Testis (tissue), 2 donors: ENCODE measurements around the gene MMP28.

Experiments used
- CTCF ChIP-seq, 3 experiments: fragments of 450-650 bp in 2 of 3; fragments of 200-600 bp in 1 of 3; sonication (generic) in 1 of 3; IDR thresholded peaks; one replicate each; pipeline ENCODE4 v1.5.1; 2016 to 2019; ENCODE audit warnings: antibody characterized with exemption in 3 of 3, mild to moderate bottlenecking in 2 of 3, moderate library complexity in 1 of 3
- POLR2A ChIP-seq: fragments of 450-650 bp; IDR thresholded peaks from one replicate; pipeline ENCODE4 v1.6.1; 2017; ENCODE audit warnings: antibody characterized with exemption, mild to moderate bottlenecking, moderate library complexity

- no peak for TF ChIP-seq CTCF (IDR thresholded peaks at IDR 0.05)
- no peak for TF ChIP-seq POLR2A
Measured at GRCh38 chr17:35738519-35739133, 56.8 kb downstream of the MMP28 start.
